Right lobe of liver (tissue), 6 donors: ENCODE data around the gene DOP1B. TPM values are rescaled to one million over a fixed set of nuclear protein-coding genes. Genes with fewer than 3 reads are reported as not detected.

Experiments used
- ATAC-seq, 4 donors: fragments of 200-7000 bp; cut with Tn5 transposase; one replicate each; pipeline ENCODE4 v1.9.1; 2020; ENCODE audit warnings: mild to moderate bottlenecking in 4 of 4, moderate library complexity in 4 of 4
- DNase-seq, 3 donors: peaks; one replicate each; pipeline ENCODE4 v3.0.0-alpha.2; 2020
- H3K27ac ChIP-seq, 3 donors: fragments of 200-600 bp; one replicate each; pipeline ENCODE4 v1.8.0; 2022
- H3K27me3 ChIP-seq, 2 donors: fragments of 200-600 bp; one replicate each; pipeline ENCODE4 v1.8.0; 2022
- H3K36me3 ChIP-seq, 4 donors: fragments of 200-600 bp; sonication (generic) in 1 of 4; one replicate each; pipeline versions ENCODE4 v1.5.1 to v1.8.0; 2017 to 2022; ENCODE audit warnings: control low read depth in 1 of 4
- H3K4me1 ChIP-seq, 4 donors: fragments of 200-600 bp; sonication (generic) in 1 of 4; one replicate each; pipeline versions ENCODE4 v1.5.1 to v1.8.0; 2017 to 2022; ENCODE audit warnings: control low read depth in 1 of 4
- H3K4me3 ChIP-seq, 3 donors: fragments of 200-600 bp; one replicate each; pipeline ENCODE4 v1.8.0; 2022
- H3K9me3 ChIP-seq, 4 donors: fragments of 200-600 bp; sonication (generic) in 1 of 4; one replicate each; pipeline versions ENCODE4 v1.5.1 to v1.8.0; 2017 to 2022; ENCODE audit warnings: control low read depth in 1 of 4
- POLR2A ChIP-seq: fragments of 450-650 bp; IDR thresholded peaks from one replicate; pipeline ENCODE4 v1.6.1; 2017; ENCODE audit warnings: antibody characterized with exemption, mild to moderate bottlenecking
- WGBS: methylation state at CpG from one replicate; pipeline ENCODE4 v1.1.6; 2018; ENCODE audit warnings: low coverage, low lambda C conversion rate; ENCODE audit not compliant: insufficient coverage; ENCODE audit errors: missing lambda C conversion rate; 5-methylcytosine and 5-hydroxymethylcytosine counted together
- intact Hi-C, 2 donors: fragments of 100-400 bp; cut with DNase I; formaldehyde crosslinking; loops; one replicate each; pipeline versions ENCODE4 v1.11.2 to v1.14.1; 2022
- total RNA-seq, 6 experiments: library from RNA; depleted of rRNA in 2 of 6; stranded (reverse); fragments of >200 nt in 2 of 6; fragmentation: NEBNext Ultra II Directional in 3 of 6; extraction: Animal tissue kit (Norgen Biotek cat#: 25700) in 3 of 6; gene quantifications; one replicate each; pipeline versions ENCODE4 v1.1.0 to v1.2.4, GENCODE V29; 2016 to 2023
- donor health status: DM: no; HTN: yes; CAD: no.
- donor health status: DM: no; HTN: no; CAD: no.
- donor health status: DM: no; HTN: no; CAD: no.
- donor health status: DM: no; HTN: yes; CAD: no.
- donor health status: DM: no; HTN: yes; CAD: no.

The DOP1B gene
- total RNA-seq, 6 experiments from 2014 or later = 6.6 to 30.1 (median 20.9) TPM

- intact Hi-C loops = loop anchor here (10.0 kb wide), 2 partner anchors 51 to 61 kb away; partner anchors contain the start of gene DOP1B (in 1 of the 2)
- no peak overlapping the region for H3K27ac ChIP-seq
- H3K9me3 ChIP-seq = no peaks in the 10 kb centered on the region
- no peaks in the 10 kb centered on the region for H3K27me3 ChIP-seq
- DNase-seq (no peak), ATAC-seq (no peak)
- no peak overlapping the region for H3K4me3 ChIP-seq
- TF ChIP-seq POLR2A = no peak
- H3K36me3 ChIP-seq = peaks cover 0 to 3% (median 0%) of the 10 kb centered on the region in 4 donors
- H3K4me1 ChIP-seq = peaks cover 0 to 22% (median 6%) of the 10 kb centered on the region in 4 donors
- 81% methylated on average over 5 of the region's 5 CpGs for WGBS
Measured at GRCh38 chr21:36205962-36206361, 49.3 kb downstream of the DOP1B start.

Other genes with a start within 250 kb of the DOP1B start
- gene SETD4, start 96.3 kb upstream of the DOP1B start, total RNA-seq = 10 to 100 TPM in 1 of 6 experiments, 1 to 10 TPM in 5; 5.0 to 10.4 (median 7.3) TPM
- 100 to 1,000 TPM in 4 of 6 experiments, 10 to 100 TPM in 2; 59.1 to 688 (median 211) TPM for gene CBR1, start 86.8 kb upstream of the DOP1B start, total RNA-seq
- gene CBR3, start 21.7 kb upstream of the DOP1B start, total RNA-seq = 1 to 10 TPM in 2 of 6 experiments, under 1 TPM in 2, not detected in 2; 0.17 to 1.3 (median 0.74) TPM
- 10 to 100 TPM in 4 of 6 experiments, 1 to 10 TPM in 2; 8.5 to 16.5 (median 12.0) TPM for gene MORC3, start 163.4 kb downstream of the DOP1B start, total RNA-seq
- gene CHAF1B, start 228.6 kb downstream of the DOP1B start, total RNA-seq = 1 to 10 TPM in 2 of 6 experiments, under 1 TPM in 4; 0.27 to 2.1 (median 0.72) TPM